ENCODE data around the gene SPRYD3.
"Not testable (repeated sequence)": the region's sequence is repeated elsewhere in the genome, so short reads cannot be mapped to it uniquely, and the experiment has no call there.

Gene SPRYD3

DNA sequence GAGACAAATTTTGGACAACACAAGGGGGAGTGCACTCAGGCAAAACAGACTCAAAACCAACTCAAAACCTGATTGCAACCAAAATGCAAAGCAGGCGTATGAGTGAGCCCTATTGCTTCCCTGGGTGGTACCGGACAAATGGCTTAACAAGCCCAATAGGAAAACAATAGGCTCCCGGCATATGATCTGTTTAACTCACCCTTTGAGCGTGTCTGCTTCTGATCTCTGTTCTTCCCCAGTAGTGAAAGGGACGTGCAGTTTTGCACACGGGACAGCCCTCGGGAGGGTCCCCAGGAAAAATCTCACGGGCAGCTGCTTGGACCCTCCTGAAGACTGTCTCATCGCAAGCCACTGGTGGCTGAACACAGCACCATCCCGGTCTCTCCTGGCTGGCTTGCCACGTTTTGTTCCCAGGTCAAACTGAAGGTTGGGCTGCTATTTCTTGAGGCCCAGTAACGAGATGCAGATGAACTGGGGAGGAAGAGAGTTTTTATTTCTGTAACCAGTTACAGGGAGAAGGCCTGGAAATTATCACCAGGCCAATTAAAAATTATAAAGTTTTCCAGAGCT lies 34.0 kb upstream of the SPRYD3 start:
- Histone ChIP-seq H3K27ac (ENCODE audit: low read length) (no peak overlapping the region), H3K27me3 (ENCODE audit: low read depth, low read length) (no peaks in the 10 kb centered on the region), H3K9me3 (ENCODE audit: control insufficient read depth in 1 of 2, low read length in 2 of 2) (no peaks in the 10 kb centered on the region), H3K4me1 (ENCODE audit: control insufficient read depth in 1 of 2, insufficient read depth in 2 of 2, low read length in 2 of 2) (no peaks in the 10 kb centered on the region), H3K4me3 (ENCODE audit: low read depth in 1 of 2, low read length in 2 of 2) (no peak overlapping the region), H3K36me3 (ENCODE audit: control insufficient read depth in 1 of 2, insufficient read depth in 2 of 2, low read length in 2 of 2) (no peaks in the 10 kb centered on the region)

DNA sequence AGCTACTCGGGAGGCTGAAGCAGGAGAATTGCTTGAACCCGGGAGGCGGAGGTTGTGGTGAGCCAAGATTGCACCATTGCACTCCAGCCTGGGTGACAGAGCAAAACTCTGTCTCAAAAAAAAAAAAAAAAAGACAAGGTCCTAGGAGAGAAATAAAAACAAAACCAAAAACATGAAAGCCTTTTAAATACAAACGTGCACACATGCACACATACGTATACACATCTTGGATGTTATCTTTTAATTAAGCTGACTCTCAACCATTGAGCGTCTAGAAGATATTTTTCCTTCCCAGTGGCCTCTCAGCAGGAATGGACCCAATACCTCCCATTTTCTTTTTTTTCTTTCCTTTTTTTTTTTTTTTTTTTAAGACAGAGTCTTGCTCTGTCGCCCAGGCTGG lies 33.2 kb upstream of the SPRYD3 start:
- not testable (repeated sequence) for H3K4me3 ChIP-seq (ENCODE audit: low read depth in 1 of 2, low read length in 2 of 2); H3K36me3 ChIP-seq (ENCODE audit: control insufficient read depth in 1 of 2, insufficient read depth in 2 of 2, low read length in 2 of 2); H3K4me1 ChIP-seq (ENCODE audit: control insufficient read depth in 1 of 2, insufficient read depth in 2 of 2, low read length in 2 of 2); H3K27me3 ChIP-seq (ENCODE audit: low read depth, low read length); H3K9me3 ChIP-seq (ENCODE audit: control insufficient read depth in 1 of 2, low read length in 2 of 2); H3K27ac ChIP-seq (ENCODE audit: low read length)

DNA sequence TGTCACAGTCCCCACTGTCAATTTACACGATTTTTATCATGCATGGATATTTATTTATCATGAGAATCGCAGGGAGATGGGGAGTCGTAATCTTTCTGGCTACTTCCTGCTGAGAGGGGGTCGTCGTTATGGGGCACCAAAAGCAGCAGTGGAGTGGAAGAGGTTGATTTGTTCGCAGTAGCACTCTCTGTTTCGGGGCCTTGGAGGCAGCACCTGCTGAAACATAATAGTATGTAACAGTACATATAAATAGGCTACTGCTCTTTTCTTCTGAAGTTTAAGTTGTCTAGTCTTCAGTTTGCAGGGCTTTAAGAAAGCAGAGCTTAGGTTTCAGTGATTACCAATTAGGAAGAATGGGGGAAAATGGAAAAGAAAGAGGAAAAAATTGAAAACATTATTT lies 27.9 kb upstream of the SPRYD3 start:
- Histone ChIP-seq H3K27ac (ENCODE audit: low read length) (no peak overlapping the region), H3K4me3 (ENCODE audit: low read depth in 1 of 2, low read length in 2 of 2) (no peak overlapping the region), H3K36me3 (ENCODE audit: control insufficient read depth in 1 of 2, insufficient read depth in 2 of 2, low read length in 2 of 2) (no peaks in the 10 kb centered on the region), H3K27me3 (ENCODE audit: low read depth, low read length) (no peaks in the 10 kb centered on the region), H3K9me3 (ENCODE audit: control insufficient read depth in 1 of 2, low read length in 2 of 2) (no peaks in the 10 kb centered on the region), H3K4me1 (ENCODE audit: control insufficient read depth in 1 of 2, insufficient read depth in 2 of 2, low read length in 2 of 2) (peaks cover 6 to 18% of the 10 kb centered on the region in 2 donors)

DNA sequence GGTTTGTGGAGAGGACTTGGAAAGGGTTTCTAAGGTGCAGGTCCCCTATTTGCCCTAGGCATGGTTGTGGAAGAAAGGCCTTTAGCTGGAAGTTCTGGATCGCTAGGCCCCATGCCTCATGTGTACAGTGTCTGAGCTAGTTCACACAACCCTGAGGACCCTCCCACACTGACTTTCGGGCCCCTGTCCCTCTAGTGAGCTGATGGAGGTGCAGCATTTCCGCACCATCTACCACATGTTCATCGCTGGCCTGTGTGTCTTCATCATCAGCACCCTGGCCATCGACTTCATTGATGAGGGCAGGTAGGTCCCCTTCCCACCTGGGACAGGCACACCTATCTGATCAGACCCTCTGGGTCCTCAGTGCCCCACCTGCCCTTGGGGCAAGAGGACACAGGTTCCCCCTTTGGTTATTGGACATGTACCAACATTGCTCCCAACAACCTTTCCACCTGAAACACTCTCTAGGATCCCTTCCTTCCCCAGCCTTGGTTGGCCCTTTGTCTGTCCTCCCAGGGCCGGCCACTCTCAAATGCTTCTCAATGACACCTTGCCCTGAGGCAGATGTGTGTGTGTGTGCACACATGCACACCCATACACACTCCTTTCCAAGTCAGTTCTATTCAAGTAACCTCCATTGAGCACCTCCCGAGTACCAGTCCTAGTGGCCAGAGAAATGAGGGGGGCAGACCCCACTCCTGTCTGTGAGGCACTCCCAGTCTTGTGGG lies 26.7 kb upstream of the SPRYD3 start:
- H3K4me1 ChIP-seq (ENCODE audit: control insufficient read depth in 1 of 2, insufficient read depth in 2 of 2, low read length in 2 of 2): peaks cover 6 to 18% of the 10 kb centered on the region in 2 donors
- peaks cover 0 to 2% of the 10 kb centered on the region in 2 donors for H3K36me3 ChIP-seq (ENCODE audit: control insufficient read depth in 1 of 2, insufficient read depth in 2 of 2, low read length in 2 of 2)
- H3K9me3 ChIP-seq (ENCODE audit: control insufficient read depth in 1 of 2, low read length in 2 of 2): no peaks in the 10 kb centered on the region
- H3K27ac ChIP-seq (ENCODE audit: low read length): no peak overlapping the region
- H3K27me3 ChIP-seq (ENCODE audit: low read depth, low read length): no peaks in the 10 kb centered on the region
- no peak overlapping the region for H3K4me3 ChIP-seq (ENCODE audit: low read depth in 1 of 2, low read length in 2 of 2)

DNA sequence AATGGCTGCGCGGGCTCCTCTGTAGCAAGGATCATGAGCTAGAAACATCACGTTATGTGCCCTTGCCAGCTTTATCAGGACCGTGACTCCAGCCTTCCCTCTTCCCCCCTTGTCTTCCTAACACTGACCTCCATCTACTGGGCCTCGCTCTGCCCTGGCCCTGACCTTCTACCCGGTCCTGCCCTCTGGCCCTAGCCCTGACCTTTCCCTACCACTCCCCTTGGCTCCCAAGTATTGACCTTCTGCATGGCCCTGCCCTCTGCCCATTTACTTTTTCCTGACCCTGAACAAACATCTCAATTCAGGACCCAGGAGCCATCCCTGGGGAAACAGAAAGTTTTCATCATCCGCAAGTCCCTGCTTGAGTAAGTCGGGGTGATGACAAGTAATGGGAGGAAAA lies 26.1 kb upstream of the SPRYD3 start:
- H3K4me3 ChIP-seq (ENCODE audit: low read depth in 1 of 2, low read length in 2 of 2): no peak overlapping the region
- no peaks in the 10 kb centered on the region for H3K9me3 ChIP-seq (ENCODE audit: control insufficient read depth in 1 of 2, low read length in 2 of 2)
- peaks cover 6 to 18% of the 10 kb centered on the region in 2 donors for H3K4me1 ChIP-seq (ENCODE audit: control insufficient read depth in 1 of 2, insufficient read depth in 2 of 2, low read length in 2 of 2)
- H3K27me3 ChIP-seq (ENCODE audit: low read depth, low read length): no peaks in the 10 kb centered on the region
- peaks cover 0 to 5% of the 10 kb centered on the region in 2 donors for H3K36me3 ChIP-seq (ENCODE audit: control insufficient read depth in 1 of 2, insufficient read depth in 2 of 2, low read length in 2 of 2)
- H3K27ac ChIP-seq (ENCODE audit: low read length): no peak overlapping the region

DNA sequence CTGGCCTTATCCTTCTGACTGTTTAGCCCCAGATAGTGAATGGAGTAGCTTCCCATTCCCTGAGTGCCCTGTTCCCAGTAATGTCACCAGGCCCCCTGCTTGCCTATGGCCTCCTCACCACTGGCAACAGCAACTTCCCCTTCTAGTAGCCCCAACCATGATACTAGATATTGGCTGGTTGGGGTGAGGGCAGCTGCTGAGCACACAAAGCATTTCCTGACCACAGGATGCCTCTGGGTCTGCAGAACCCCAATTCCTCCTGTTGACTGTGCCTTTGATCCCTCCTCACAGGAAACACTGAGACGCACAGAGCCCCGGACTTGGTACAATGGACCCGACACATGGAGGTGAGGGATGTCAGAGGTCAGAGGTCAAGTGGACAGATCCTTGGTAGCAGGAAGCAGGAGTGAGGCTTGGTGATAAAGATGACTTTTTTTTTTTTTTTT lies 24.7 kb upstream of the SPRYD3 start:
- Histone ChIP-seq H3K4me3 (ENCODE audit: low read depth in 1 of 2, low read length in 2 of 2) (no peak overlapping the region), H3K27ac (ENCODE audit: low read length) (no peak overlapping the region)

DNA sequence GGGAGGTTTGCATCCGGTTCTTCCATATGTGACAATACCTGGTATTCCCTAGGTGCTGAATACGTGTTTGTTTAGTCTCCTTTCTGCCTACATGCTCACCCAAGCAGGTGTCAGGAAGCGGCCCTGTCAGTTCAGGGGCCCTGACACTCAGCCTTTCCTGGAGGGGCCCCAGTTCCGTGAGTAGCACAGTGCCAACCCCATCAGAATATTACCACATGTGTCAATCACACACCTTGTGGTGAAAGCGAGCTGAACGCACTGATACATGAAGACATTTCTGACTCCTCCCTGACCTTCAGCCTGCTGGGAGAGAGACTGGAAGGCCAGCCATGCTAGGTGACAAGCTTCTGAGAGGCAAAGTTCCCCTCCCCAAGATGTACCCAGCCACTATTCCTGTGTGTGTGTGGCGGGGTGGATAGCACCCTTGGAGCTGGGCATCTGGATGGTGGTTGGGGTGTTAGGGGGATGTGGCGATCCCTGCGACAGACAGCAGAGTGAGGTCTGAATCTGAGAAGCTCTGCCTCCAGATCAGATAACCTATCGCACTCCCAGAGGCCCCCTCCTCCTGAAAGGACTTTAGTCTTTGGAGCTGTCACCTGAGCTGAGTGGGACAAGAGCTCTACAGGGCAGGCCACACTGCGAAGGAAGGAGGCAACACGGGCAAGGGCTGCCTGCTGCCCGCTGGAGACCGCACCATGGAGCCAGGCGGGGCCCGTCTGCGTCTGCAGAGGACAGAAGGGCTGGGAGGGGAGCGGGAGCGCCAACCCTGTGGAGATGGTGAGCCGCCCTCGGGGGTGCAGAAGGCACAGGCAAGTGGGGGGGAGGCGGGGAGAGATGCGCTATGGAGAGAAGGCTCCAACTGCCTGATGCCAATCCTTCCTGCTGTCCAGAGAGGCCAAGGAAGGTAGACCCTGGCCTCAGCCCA lies 24.0 kb upstream of the SPRYD3 start, which contains the start of gene SOAT2:
SOAT2 (plus strand) TSS at position 604 of the 925 bp plus-strand sequence; CDS start at position 696, 92 bp downstream.
- H3K9me3 ChIP-seq (ENCODE audit: control insufficient read depth in 1 of 2, low read length in 2 of 2): no peaks in the 10 kb centered on the region
- H3K27me3 ChIP-seq (ENCODE audit: low read depth, low read length): no peaks in the 10 kb centered on the region
- peaks cover 17 to 18% of the 10 kb centered on the region in 2 donors for H3K4me1 ChIP-seq (ENCODE audit: control insufficient read depth in 1 of 2, insufficient read depth in 2 of 2, low read length in 2 of 2)
- peak within 1 kb of the TSS; percentile 6 for H3K27ac ChIP-seq (ENCODE audit: low read length)
- peaks cover 0 to 5% of the 10 kb centered on the region in 2 donors for H3K36me3 ChIP-seq (ENCODE audit: control insufficient read depth in 1 of 2, insufficient read depth in 2 of 2, low read length in 2 of 2)
- H3K4me3 ChIP-seq (ENCODE audit: low read depth in 1 of 2, low read length in 2 of 2): no peak within 1 kb of the TSS

More for the DNA sequence above, 24.7 kb upstream of the SPRYD3 start:
- no peaks in the 10 kb centered on the region for H3K9me3 ChIP-seq (ENCODE audit: control insufficient read depth in 1 of 2, low read length in 2 of 2)
- H3K36me3 ChIP-seq (ENCODE audit: control insufficient read depth in 1 of 2, insufficient read depth in 2 of 2, low read length in 2 of 2): peaks cover 0 to 5% of the 10 kb centered on the region in 2 donors
- H3K27me3 ChIP-seq (ENCODE audit: low read depth, low read length): no peaks in the 10 kb centered on the region
- peaks cover 12 to 18% of the 10 kb centered on the region in 2 donors for H3K4me1 ChIP-seq (ENCODE audit: control insufficient read depth in 1 of 2, insufficient read depth in 2 of 2, low read length in 2 of 2)

DNA sequence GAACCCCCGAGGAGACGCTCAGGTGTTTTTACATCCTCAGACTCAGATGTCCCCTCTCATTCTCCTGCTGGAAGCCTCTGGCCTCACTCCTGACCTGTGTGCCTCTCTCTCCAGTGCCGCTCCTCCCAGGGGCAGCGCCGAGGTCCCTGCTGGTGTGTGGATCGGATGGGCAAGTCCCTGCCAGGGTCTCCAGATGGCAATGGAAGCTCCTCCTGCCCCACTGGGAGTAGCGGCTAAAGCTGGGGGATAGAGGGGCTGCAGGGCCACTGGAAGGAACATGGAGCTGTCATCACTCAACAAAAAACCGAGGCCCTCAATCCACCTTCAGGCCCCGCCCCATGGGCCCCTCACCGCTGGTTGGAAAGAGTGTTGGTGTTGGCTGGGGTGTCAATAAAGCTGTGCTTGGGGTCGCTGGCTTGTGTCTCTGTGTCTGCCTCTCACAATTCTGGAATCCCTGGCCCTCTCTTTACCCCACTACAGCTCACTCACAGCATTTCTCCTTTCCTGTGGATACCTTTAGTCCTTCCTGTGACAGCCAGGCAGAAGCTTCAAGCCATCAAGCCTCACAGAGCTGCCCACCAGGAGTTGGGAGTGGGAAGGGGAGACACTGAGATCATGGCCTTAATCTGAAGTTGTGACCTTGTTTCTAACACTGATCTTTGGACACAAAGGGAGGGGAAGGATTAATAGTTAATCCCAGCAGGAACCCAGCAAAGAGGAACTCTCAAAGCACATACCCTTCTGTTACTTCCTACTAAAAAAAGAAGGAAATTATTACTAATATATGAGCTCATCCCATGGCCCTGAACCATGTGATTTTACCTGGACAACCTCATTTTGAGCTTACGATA lies 23.0 kb upstream of the SPRYD3 start:
- H3K4me3 ChIP-seq (ENCODE audit: low read depth in 1 of 2, low read length in 2 of 2): no peak overlapping the region
- H3K9me3 ChIP-seq (ENCODE audit: control insufficient read depth in 1 of 2, low read length in 2 of 2): no peaks in the 10 kb centered on the region
- no peaks in the 10 kb centered on the region for H3K27me3 ChIP-seq (ENCODE audit: low read depth, low read length)
- peaks cover 0 to 5% of the 10 kb centered on the region in 2 donors for H3K36me3 ChIP-seq (ENCODE audit: control insufficient read depth in 1 of 2, insufficient read depth in 2 of 2, low read length in 2 of 2)
- peak overlapping the region; percentile 6 for H3K27ac ChIP-seq (ENCODE audit: low read length)
- H3K4me1 ChIP-seq (ENCODE audit: control insufficient read depth in 1 of 2, insufficient read depth in 2 of 2, low read length in 2 of 2): peaks cover 18 to 22% of the 10 kb centered on the region in 2 donors

DNA sequence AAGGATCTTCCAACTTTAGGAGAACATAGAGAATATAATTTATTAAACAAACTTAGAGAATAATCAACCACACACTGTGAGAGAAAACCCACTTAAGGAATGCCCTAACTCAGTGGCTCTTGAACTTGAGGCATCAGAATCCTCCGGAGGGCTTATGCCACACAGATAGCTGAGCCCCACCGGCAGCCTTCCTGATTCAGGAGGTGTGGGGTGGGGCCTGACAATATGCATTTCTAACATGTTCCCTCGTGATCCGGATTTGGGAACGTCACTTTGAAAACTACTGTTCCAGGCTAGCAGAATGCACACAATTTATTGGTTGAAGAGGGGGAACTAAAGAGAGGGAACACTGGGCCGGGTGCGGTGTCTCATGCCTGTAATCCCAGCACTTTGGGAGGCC lies 22.1 kb upstream of the SPRYD3 start:
- H3K27ac ChIP-seq (ENCODE audit: low read length): no peak overlapping the region
- H3K9me3 ChIP-seq (ENCODE audit: control insufficient read depth in 1 of 2, low read length in 2 of 2): no peaks in the 10 kb centered on the region
- no peaks in the 10 kb centered on the region for H3K27me3 ChIP-seq (ENCODE audit: low read depth, low read length)
- H3K4me1 ChIP-seq (ENCODE audit: control insufficient read depth in 1 of 2, insufficient read depth in 2 of 2, low read length in 2 of 2): peaks cover 22 to 23% of the 10 kb centered on the region in 2 donors
- H3K36me3 ChIP-seq (ENCODE audit: control insufficient read depth in 1 of 2, insufficient read depth in 2 of 2, low read length in 2 of 2): peaks cover 0 to 5% of the 10 kb centered on the region in 2 donors
- H3K4me3 ChIP-seq (ENCODE audit: low read depth in 1 of 2, low read length in 2 of 2): no peak overlapping the region

DNA sequence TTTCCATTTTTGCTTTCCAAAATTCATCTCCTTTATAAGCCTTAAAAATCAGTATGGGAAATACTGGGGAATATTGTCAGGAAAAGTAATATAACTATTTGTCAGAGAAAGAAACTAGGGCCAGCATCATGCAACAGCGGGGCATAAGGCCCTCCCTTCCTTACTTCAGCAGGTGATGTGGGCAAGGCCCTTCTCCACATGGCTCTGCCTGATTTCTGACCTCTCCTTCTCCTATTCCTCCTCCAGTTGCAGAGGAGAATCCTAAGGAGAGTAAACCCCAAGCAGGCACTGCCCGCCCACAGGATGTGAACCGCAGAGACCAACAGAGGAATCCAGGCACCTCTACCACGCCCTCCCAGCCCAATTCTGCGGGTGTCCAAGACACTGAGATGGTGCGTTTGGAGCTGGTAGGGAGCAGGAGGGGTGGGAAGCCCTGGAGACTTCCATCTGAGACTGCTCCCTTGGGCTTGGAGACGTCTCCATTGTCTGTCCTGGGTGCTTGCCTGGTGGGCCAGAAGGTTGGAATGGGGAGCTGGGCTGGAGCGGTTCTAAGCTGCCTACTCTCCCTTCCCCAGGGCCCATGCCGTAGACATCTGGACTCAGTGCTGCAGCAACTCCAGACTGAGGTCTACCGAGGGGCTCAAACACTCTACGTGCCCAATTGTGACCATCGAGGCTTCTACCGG lies 21.4 kb upstream of the SPRYD3 start:
- Histone ChIP-seq H3K9me3 (ENCODE audit: control insufficient read depth in 1 of 2, low read length in 2 of 2) (no peaks in the 10 kb centered on the region), H3K4me1 (ENCODE audit: control insufficient read depth in 1 of 2, insufficient read depth in 2 of 2, low read length in 2 of 2) (peaks cover 22 to 23% of the 10 kb centered on the region in 2 donors), H3K27ac (ENCODE audit: low read length) (no peak overlapping the region), H3K27me3 (ENCODE audit: low read depth, low read length) (no peaks in the 10 kb centered on the region), H3K36me3 (ENCODE audit: control insufficient read depth in 1 of 2, insufficient read depth in 2 of 2, low read length in 2 of 2) (peaks cover 0 to 5% of the 10 kb centered on the region in 2 donors), H3K4me3 (ENCODE audit: low read depth in 1 of 2, low read length in 2 of 2) (no peak overlapping the region)

Measured in muscle layer of duodenum (tissue), 2 donors.